ENCODE measurements around the gene SLC9A7.
A peak's percentile ranks its signal among the peaks of the same experiment; 100 is the strongest.

Gene SLC9A7

GRCh38 chrX:46665232-46666152, 93.4 kb downstream of the SLC9A7 start:
- Histone ChIP-seq H3K4me1 (no peaks in the 10 kb centered on the region), H3K27me3 (no peaks in the 10 kb centered on the region), H3K36me3 (no peaks in the 10 kb centered on the region), H3K9me3 (no peaks in the 10 kb centered on the region), H3K4me3 (ENCODE audit: low read depth, low read length) (no peak overlapping the region)
- no peak for TF ChIP-seq CTCF (IDR thresholded peaks at IDR 0.05; ENCODE audit: low read depth, low read length)
- no peak for DNase-seq

- Histone ChIP-seq H3K4me1 (no peaks in the 10 kb centered on the region), H3K9me3 (no peaks in the 10 kb centered on the region), H3K4me3 (ENCODE audit: low read depth, low read length) (no peak overlapping the region), H3K27me3 (no peaks in the 10 kb centered on the region), H3K36me3 (no peaks in the 10 kb centered on the region)
- DNase-seq: no peak
- no peak for TF ChIP-seq CTCF (IDR thresholded peaks at IDR 0.05; ENCODE audit: low read depth, low read length)
Measured at GRCh38 chrX:46662188-46662958, 96.5 kb downstream of the SLC9A7 start.

GRCh38 chrX:46653482-46653881, 105.4 kb downstream of the SLC9A7 start:
- no peaks in the 10 kb centered on the region for H3K27me3 ChIP-seq

GRCh38 chrX:46649421-46650260, 109.3 kb downstream of the SLC9A7 start:
- H3K9me3 ChIP-seq: no peaks in the 10 kb centered on the region
- H3K4me3 ChIP-seq (ENCODE audit: low read depth, low read length): no peak overlapping the region
- no peaks in the 10 kb centered on the region for H3K4me1 ChIP-seq
- no peaks in the 10 kb centered on the region for H3K27me3 ChIP-seq
- no peak for TF ChIP-seq CTCF (IDR thresholded peaks at IDR 0.05; ENCODE audit: low read depth, low read length)
- H3K36me3 ChIP-seq: no peaks in the 10 kb centered on the region
- peak; percentile 38 for DNase-seq

More at GRCh38 chrX:46653482-46653881, 105.4 kb downstream of the SLC9A7 start:
- no peaks in the 10 kb centered on the region for H3K9me3 ChIP-seq
- no peaks in the 10 kb centered on the region for H3K4me1 ChIP-seq
- no peak overlapping the region for H3K4me3 ChIP-seq (ENCODE audit: low read depth, low read length)
- TF ChIP-seq CTCF (IDR thresholded peaks at IDR 0.05; ENCODE audit: low read depth, low read length): peak; percentile 52
- no peaks in the 10 kb centered on the region for H3K36me3 ChIP-seq
- peak; percentile 37 for DNase-seq

GRCh38 chrX:46648660-46649059, 110.3 kb downstream of the SLC9A7 start:
- H3K36me3 ChIP-seq: no peaks in the 10 kb centered on the region
- H3K27me3 ChIP-seq: no peaks in the 10 kb centered on the region
- no peaks in the 10 kb centered on the region for H3K9me3 ChIP-seq
- H3K4me1 ChIP-seq: no peaks in the 10 kb centered on the region
- no peak for TF ChIP-seq CTCF (IDR thresholded peaks at IDR 0.05; ENCODE audit: low read depth, low read length)
- no peak overlapping the region for H3K4me3 ChIP-seq (ENCODE audit: low read depth, low read length)
- no peak for DNase-seq
